DND-41 (cell line): ENCODE results near the gene MEX3C.

ENCODE experiments used
- CTCF ChIP-seq: IDR thresholded peaks from 2 replicates; pipeline ENCODE4 v1.5.1; 2012; ENCODE audit warnings: borderline replicate concordance, low read length, moderate library complexity, mild to moderate bottlenecking; ENCODE audit not compliant: poor library complexity, severe bottlenecking; ENCODE audit errors: extremely low read depth
- EZH2 ChIP-seq: IDR thresholded peaks from 3 replicates; pipeline ENCODE4 v1.6.1; 2012; ENCODE audit warnings: borderline replicate concordance, low read depth, mild to moderate bottlenecking, moderate library complexity, low read length, inconsistent platforms; ENCODE audit not compliant: severe bottlenecking

- TF ChIP-seq CTCF = no peak
- no peak for TF ChIP-seq EZH2
Observed at GRCh38 chr18:51226068-51226467, 28.6 kb upstream of the MEX3C start.
